Retina (tissue), 1 donor: ENCODE data around the gene DSG3.
A peak's percentile ranks its signal among the peaks of the same experiment; 100 is the strongest.

ENCODE experiments used
- DNase-seq: peaks from one replicate; pipeline ENCODE4 v3.0.0-alpha.2; 2016

Gene DSG3

GRCh38 chr18:31447530-31448191 lies at the start of gene DSG3:
Gene DSG3, plus strand, starts transcription at chr18:31447741. Its CDS starts 137 bp downstream, at chr18:31447878.
- DNase-seq = no peak

- no peak for DNase-seq
These were observed 49.4 kb upstream of the DSG3 start for GRCh38 chr18:31398191-31398590.

GRCh38 chr18:31399306-31400032 lies 48.1 kb upstream of the DSG3 start:
- DNase-seq = no peak

- DNase-seq = no peak
These were observed 46.1 kb upstream of the DSG3 start for GRCh38 chr18:31401156-31402025.

GRCh38 chr18:31402026-31402373 lies 45.5 kb upstream of the DSG3 start:
- no peak for DNase-seq

GRCh38 chr18:31403409-31403808 lies 44.1 kb upstream of the DSG3 start:
- no peak for DNase-seq

GRCh38 chr18:31407649-31408048 lies 39.9 kb upstream of the DSG3 start:
- DNase-seq = no peak

- DNase-seq = no peak
These were observed 38.3 kb upstream of the DSG3 start for GRCh38 chr18:31409276-31409675.

GRCh38 chr18:31410716-31411483 lies 36.6 kb upstream of the DSG3 start:
- DNase-seq = peak; percentile 55

- DNase-seq = no peak
These were observed 34.4 kb upstream of the DSG3 start for GRCh38 chr18:31413137-31413536.

- DNase-seq = no peak
These were observed 29.7 kb upstream of the DSG3 start for GRCh38 chr18:31417850-31418249.

GRCh38 chr18:31419457-31419932 lies 28.0 kb upstream of the DSG3 start:
- no peak for DNase-seq

- no peak for DNase-seq
These were observed 27.5 kb upstream of the DSG3 start for GRCh38 chr18:31420032-31420431.

- no peak for DNase-seq
These were observed 27.0 kb upstream of the DSG3 start for GRCh38 chr18:31420524-31420923.

- no peak for DNase-seq
These were observed 23.1 kb upstream of the DSG3 start for GRCh38 chr18:31424383-31424988.

GRCh38 chr18:31426021-31426420 lies 21.5 kb upstream of the DSG3 start:
- no peak for DNase-seq

GRCh38 chr18:31426871-31427406 lies 20.6 kb upstream of the DSG3 start:
- no peak for DNase-seq

GRCh38 chr18:31428211-31428610 lies 19.3 kb upstream of the DSG3 start:
- DNase-seq = no peak

- no peak for DNase-seq
These were observed 17.9 kb upstream of the DSG3 start for GRCh38 chr18:31429623-31430022.

GRCh38 chr18:31430072-31430471 lies 17.5 kb upstream of the DSG3 start:
- no peak for DNase-seq

- no peak for DNase-seq
These were observed 17.0 kb upstream of the DSG3 start for GRCh38 chr18:31430554-31430953.

GRCh38 chr18:31432316-31432715 lies 15.2 kb upstream of the DSG3 start:
- DNase-seq = no peak
